ENCODE results near the gene GRID2IP.

The GRID2IP gene

GRCh38 chr7:6559896-6560295 lies 8.6 kb upstream of the GRID2IP start:
- no peak for DNase-seq

- DNase-seq: no peak
Observed at GRCh38 chr7:6558837-6559236, 7.6 kb upstream of the GRID2IP start.

GRCh38 chr7:6556196-6556595 lies 4.9 kb upstream of the GRID2IP start:
- no peak for DNase-seq

- DNase-seq: no peak
Observed at GRCh38 chr7:6554848-6555247, 3.6 kb upstream of the GRID2IP start.

- DNase-seq: no peak
Observed at GRCh38 chr7:6553448-6554044, 2.3 kb upstream of the GRID2IP start.

GRCh38 chr7:6547400-6547799 lies 3.9 kb downstream of the GRID2IP start:
- no peak for DNase-seq

GRCh38 chr7:6546498-6547251 lies 4.6 kb downstream of the GRID2IP start:
- no peak for DNase-seq

GRCh38 chr7:6545398-6546126 lies 5.7 kb downstream of the GRID2IP start:
- DNase-seq: no peak

GRCh38 chr7:6542368-6542767 lies 8.9 kb downstream of the GRID2IP start:
- DNase-seq: no peak

GRCh38 chr7:6536262-6537260 lies 14.7 kb downstream of the GRID2IP start:
- no peak for DNase-seq

- no peak for DNase-seq
Observed at GRCh38 chr7:6533893-6534495, 17.3 kb downstream of the GRID2IP start.

GRCh38 chr7:6532516-6532915 lies 18.7 kb downstream of the GRID2IP start:
- DNase-seq: no peak

GRCh38 chr7:6531492-6532279 lies 19.6 kb downstream of the GRID2IP start:
- DNase-seq: no peak

GRCh38 chr7:6530626-6531491 lies 20.4 kb downstream of the GRID2IP start:
- no peak for DNase-seq

- DNase-seq: no peak
Observed at GRCh38 chr7:6529643-6530042, 21.6 kb downstream of the GRID2IP start.

GRCh38 chr7:6528401-6529130 lies 22.7 kb downstream of the GRID2IP start:
- no peak for DNase-seq

- DNase-seq: no peak
Observed at GRCh38 chr7:6526997-6527378, 24.3 kb downstream of the GRID2IP start.

GRCh38 chr7:6520163-6520981 lies 30.9 kb downstream of the GRID2IP start:
- DNase-seq: no peak
